Measurements from ENCODE around the gene RBSN.

- TF ChIP-seq EZH2 (IDR thresholded peaks at IDR 0.05) (no peak), POLR2AphosphoS5 (IDR thresholded peaks at IDR 0.05; ENCODE audit: borderline replicate concordance, low read depth, low read length) (no peak), FOXP2 (optimal IDR thresholded peaks at IDR 0.05; ENCODE audit: control extremely low read depth, extremely low read length, insufficient read depth) (no peak)
These were observed 16.8 kb downstream of the RBSN start for GRCh38 chr3:15081960-15082664.

Measured in SK-N-MC (cell line).